ENCODE data around the gene NDNF. TPM values are rescaled to one million over a fixed set of nuclear protein-coding genes. Genes with fewer than 3 reads are reported as not detected.

Gene NDNF
- 21.7 TPM for total RNA-seq

- DNase-seq, result peak; percentile 68
These were observed at the start of gene NDNF for GRCh38 chr4:121072224-121073003. TSS of gene NDNF (minus strand) at chr4:121072535. CDS start at chr4:121045837, 26,698 bp downstream.

- no peak for DNase-seq
These were observed 47.4 kb upstream of the NDNF start for GRCh38 chr4:121119715-121120114.

- DNase-seq, result no peak
These were observed 46.0 kb upstream of the NDNF start for GRCh38 chr4:121118344-121118743.

GRCh38 chr4:121114756-121115155 is 42.4 kb upstream of the NDNF start:
- no peak for DNase-seq

- DNase-seq, result no peak
These were observed 40.2 kb upstream of the NDNF start for GRCh38 chr4:121112530-121112929.

GRCh38 chr4:121108557-121108956 is 36.2 kb upstream of the NDNF start:
- DNase-seq, result no peak

GRCh38 chr4:121107507-121107906 is 35.2 kb upstream of the NDNF start:
- no peak for DNase-seq

GRCh38 chr4:121100093-121100775 is 27.9 kb upstream of the NDNF start:
- DNase-seq, result no peak

GRCh38 chr4:121098266-121098665 is 25.9 kb upstream of the NDNF start:
- no peak for DNase-seq

GRCh38 chr4:121096629-121097028 is 24.3 kb upstream of the NDNF start:
- peak; percentile 32 for DNase-seq

GRCh38 chr4:121096191-121096590 is 23.9 kb upstream of the NDNF start:
- DNase-seq, result no peak

- DNase-seq, result no peak
These were observed 22.1 kb upstream of the NDNF start for GRCh38 chr4:121094297-121094966.

- no peak for DNase-seq
These were observed 20.9 kb upstream of the NDNF start for GRCh38 chr4:121093261-121093660.

GRCh38 chr4:121091941-121092340 is 19.6 kb upstream of the NDNF start:
- no peak for DNase-seq

GRCh38 chr4:121088867-121089266 is 16.5 kb upstream of the NDNF start:
- DNase-seq, result no peak

- DNase-seq, result no peak
These were observed 7.0 kb upstream of the NDNF start for GRCh38 chr4:121079376-121079775.

- no peak for DNase-seq
These were observed 5.2 kb upstream of the NDNF start for GRCh38 chr4:121077496-121077895.

- DNase-seq, result no peak
These were observed 4.1 kb upstream of the NDNF start for GRCh38 chr4:121076416-121076815.

- no peak for DNase-seq
These were observed 1.5 kb upstream of the NDNF start for GRCh38 chr4:121073672-121074381.

- DNase-seq, result peak; percentile 50
These were observed 685 bp upstream of the NDNF start for GRCh38 chr4:121073004-121073435.

GRCh38 chr4:121071640-121072223 is 603 bp downstream of the NDNF start:
- no peak for DNase-seq

Measured in skin of body (tissue), 2 donors.